GM12878 (cell line): ENCODE measurements around the gene DERL2. TPM values are rescaled to one million over a fixed set of nuclear protein-coding genes. Genes with fewer than 3 reads are reported as not detected.

ENCODE experiments used
- ATAC-seq: fragments of 200-7000 bp; cut with Tn5 transposase; 3 replicates; pipeline ENCODE4 v1.9.1; 2020; ENCODE audit warnings: mild to moderate bottlenecking, moderate library complexity
- BruUV-seq: library from RNA; stranded (reverse); fragments of 400-500 nt; replicated peaks from 2 replicates; lab custom pipeline; 2021; lab: Mats Ljungman, UMichigan
- CTCF ChIA-PET: fragments of 300-600 bp; sonication (Branson Sonifier 250); formaldehyde crosslinking; extraction: SDS; loops from one replicate; lab custom pipeline; 2021; ENCODE audit warnings: inconsistent platforms; lab: Yijun Ruan, JAX
- POLR2A ChIA-PET: fragments of 350-600 bp; formaldehyde crosslinking; extraction: SDS; loops from one replicate; lab custom pipeline; 2021; ENCODE audit warnings: inconsistent platforms; lab: Charles Lee
- RAD21 ChIA-PET: fragments of 300-600 bp; sonication (Branson Sonifier 250); formaldehyde crosslinking; loops from one replicate; lab custom pipeline; 2023; ENCODE audit warnings: antibody characterized with exemption; ENCODE audit not compliant: unreplicated experiment; lab: Charles Lee
- SMC1A ChIA-PET: fragments of 300-600 bp; sonication (Branson Sonifier 250); formaldehyde crosslinking; loops from one replicate; lab custom pipeline; 2023; ENCODE audit not compliant: unreplicated experiment, uncharacterized antibody; lab: Charles Lee
- DNase-seq: peaks from one replicate; pipeline ENCODE4 v3.0.0-alpha.2; 2011; ENCODE audit warnings: low read depth, low spot score
- FAIRE-seq: peaks from 3 replicates; lab custom pipeline; 2011; peaks lifted over from hg19 to GRCh38; lab: Jason Lieb, UNC
- H2AFZ ChIP-seq: 2 replicates; pipeline ENCODE4 v1.6.0; 2011; ENCODE audit warnings: low read depth, low read length, control low read depth; ENCODE audit not compliant: control insufficient read depth
- H3K27ac ChIP-seq: 2 replicates; pipeline ENCODE4 v1.5.1; 2011; ENCODE audit warnings: control low read depth; ENCODE audit not compliant: control insufficient read depth, insufficient read depth
- H3K27me3 ChIP-seq, 2 experiments: replicated peaks in 1 of 2; 2 replicates each; pipeline versions ENCODE4 v1.6.0 to v1.6.1; 2011; ENCODE audit warnings: low read length in 1 of 2; ENCODE audit not compliant: control insufficient read depth in 2 of 2, insufficient read depth in 2 of 2
- H3K36me3 ChIP-seq, 2 experiments: 2 replicates each; pipeline ENCODE4 v1.5.1; 2011; ENCODE audit warnings: low read length in 1 of 2; ENCODE audit not compliant: control insufficient read depth in 2 of 2, insufficient read depth in 2 of 2
- H3K4me1 ChIP-seq: 2 replicates; pipeline ENCODE4 v1.6.1; 2011; ENCODE audit warnings: mild to moderate bottlenecking, low read length, moderate library complexity, mixed read lengths; ENCODE audit not compliant: control insufficient read depth, insufficient read depth
- H3K4me2 ChIP-seq: 2 replicates; pipeline ENCODE4 v1.6.0; 2011; ENCODE audit warnings: control low read depth; ENCODE audit not compliant: control insufficient read depth, insufficient read depth
- H3K4me3 ChIP-seq: fragments of 200-600 bp; sonication (generic); 2 replicates; pipeline ENCODE4 v1.5.1; 2016
- H3K79me2 ChIP-seq: 2 replicates; pipeline ENCODE4 v1.6.0; 2011; ENCODE audit warnings: low read length; ENCODE audit not compliant: control insufficient read depth, insufficient read depth
- H3K9ac ChIP-seq: 2 replicates; pipeline ENCODE4 v1.8.0; 2011; ENCODE audit warnings: low read length, control low read depth, mixed read lengths; ENCODE audit not compliant: control insufficient read depth, insufficient read depth
- H3K9me3 ChIP-seq: replicated peaks from 3 replicates; pipeline ENCODE4 v1.5.1; 2011; ENCODE audit warnings: mild to moderate bottlenecking, low read length; ENCODE audit not compliant: control insufficient read depth, insufficient read depth
- H4K20me1 ChIP-seq: 2 replicates; pipeline ENCODE4 v1.6.0; 2011; ENCODE audit not compliant: control insufficient read depth, insufficient read depth
- CREB1 ChIP-seq: IDR thresholded peaks from 2 replicates; pipeline ENCODE4 v1.6.1; 2012; ENCODE audit warnings: low read depth, mild to moderate bottlenecking, inconsistent platforms
- E4F1 ChIP-seq: fragments of 450-650 bp; IDR thresholded peaks from 2 replicates; pipeline ENCODE4 v1.6.1; 2018; ENCODE audit warnings: borderline replicate concordance, mild to moderate bottlenecking; ENCODE audit not compliant: partially characterized antibody
- MAX ChIP-seq: IDR thresholded peaks from 2 replicates; pipeline ENCODE4 v1.6.1; 2012; ENCODE audit warnings: low read depth, low read length, improper control_type of control experiment
- NBN ChIP-seq: fragments of 450-650 bp; IDR thresholded peaks from 2 replicates; pipeline ENCODE4 v1.6.1; 2016
- PAX5 ChIP-seq: IDR thresholded peaks from 2 replicates; pipeline ENCODE4 v1.6.1; 2011; ENCODE audit warnings: low read depth, low read length, borderline replicate concordance
- POLR2A ChIP-seq: IDR thresholded peaks from 2 replicates; pipeline ENCODE4 v1.6.1; 2011; ENCODE audit warnings: low read depth, mild to moderate bottlenecking, low read length
- SRF ChIP-seq, 2 experiments: IDR thresholded peaks; 2 replicates each; pipeline ENCODE4 v1.6.1; 2011; ENCODE audit warnings: low read depth in 2 of 2, low read length in 2 of 2, mild to moderate bottlenecking in 1 of 2, moderate library complexity in 1 of 2
- USF2 ChIP-seq: IDR thresholded peaks from 2 replicates; pipeline ENCODE4 v1.6.1; 2011; ENCODE audit warnings: low read depth, low read length, improper control_type of control experiment, borderline replicate concordance
- ZNF217 ChIP-seq: fragments of 450-650 bp; IDR thresholded peaks from 2 replicates; pipeline ENCODE4 v1.6.1; 2017; ENCODE audit warnings: antibody characterized with exemption, mild to moderate bottlenecking
- WGBS: methylation state at CpG from one replicate; pipeline ENCODE4 v1.1.6; 2016; ENCODE audit warnings: low lambda C conversion rate; ENCODE audit not compliant: insufficient replicate concordance, insufficient coverage; ENCODE audit errors: missing lambda C conversion rate; 5-methylcytosine and 5-hydroxymethylcytosine counted together
- in situ Hi-C: fragments of 300-500 bp; cut with MboI; formaldehyde crosslinking; loops from 9 replicates; pipeline ENCODE4 v1.14.3; 2018; ENCODE audit warnings: mixed read lengths
- intact Hi-C: fragments of 100-400 bp; cut with micrococcal nuclease; formaldehyde crosslinking; loops from one replicate; pipeline ENCODE4 v1.14.2; 2022; ENCODE audit not compliant: unreplicated experiment
- polyA plus RNA-seq, 11 experiments: library from polyadenylated mRNA; depleted of rRNA in 4 of 11; unstranded in 6 of 11; stranded (reverse) in 5 of 11; fragments of >200 nt; fragmentation: Nextera tagmentation in 4 of 11; fragmentation: Illumina TruSeq in 1 of 11; extraction: Ambion mirVana in 4 of 11; extraction: Trizol in 1 of 11; gene quantifications; 1 replicate in 1 of 11; 2 replicates in 10 of 11; pipeline versions ENCODE4 v1.2.1 to v1.2.3, GENCODE V29; 2011 to 2016; ENCODE audit warnings: inconsistent platforms in 2 of 11, missing spikeins in 2 of 11, low read depth in 1 of 11
- total RNA-seq, 4 experiments: library from RNA; depleted of rRNA in 3 of 4; stranded (reverse); fragments of >200 nt in 3 of 4; fragmentation: Illumina TruSeq in 1 of 4; extraction: Trizol in 1 of 4; gene quantifications; 2 replicates each; pipeline versions ENCODE4 v1.2.1 to v1.2.3, GENCODE V29; 2013 to 2021

Gene DERL2
- total and polyA plus RNA-seq, 10 of the 15 experiments (the other 5 are each of a cell fraction or from before 2014, with no cell fraction given), result 40.5 to 236 (median 69.3) TPM

DNA sequence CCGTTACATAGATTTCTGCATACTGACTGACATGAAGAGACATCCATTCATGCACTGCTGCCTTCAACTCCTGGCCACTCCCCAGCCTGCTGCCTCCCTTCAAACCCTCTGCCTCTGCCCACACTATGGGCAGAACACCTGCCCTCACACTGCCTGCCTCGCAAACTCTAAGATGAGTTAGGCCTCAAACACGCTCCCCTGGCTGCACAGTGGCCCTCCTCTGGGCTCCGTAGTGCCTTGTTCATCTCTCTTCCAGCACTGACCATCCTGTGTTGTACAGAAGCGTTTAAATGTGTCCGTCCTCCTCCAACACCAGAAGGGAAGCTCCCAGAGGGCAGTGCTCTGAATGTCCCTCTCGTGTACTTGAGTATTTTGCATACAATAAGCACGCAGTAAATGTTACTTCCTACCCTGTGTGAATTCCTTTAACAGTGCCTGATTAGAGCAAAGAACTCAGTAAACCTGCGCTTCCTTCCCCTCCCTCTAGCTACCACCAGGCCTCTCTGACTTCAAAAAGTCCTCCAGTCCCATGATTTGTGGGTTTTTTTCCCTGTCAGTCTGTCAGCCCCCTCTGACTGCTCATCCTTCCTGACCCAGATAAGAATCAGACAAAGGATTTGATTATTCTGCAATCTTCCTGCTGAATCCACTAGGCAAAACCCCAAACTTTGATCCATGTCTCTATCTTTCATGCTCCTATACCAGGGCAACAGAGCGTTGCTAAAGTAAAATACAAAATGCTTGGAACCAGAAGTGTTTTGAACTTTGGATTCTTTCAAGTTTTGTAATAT, 21.1 kb downstream of the DERL2 start:
- POLR2A ChIA-PET, result interaction anchor here (0.9 kb wide), 1 partner anchor 21 kb away, joined by 3 read pairs; the partner anchor contains the start of genes DERL2 and MIS12
- CTCF ChIA-PET, result no interaction called here

DNA sequence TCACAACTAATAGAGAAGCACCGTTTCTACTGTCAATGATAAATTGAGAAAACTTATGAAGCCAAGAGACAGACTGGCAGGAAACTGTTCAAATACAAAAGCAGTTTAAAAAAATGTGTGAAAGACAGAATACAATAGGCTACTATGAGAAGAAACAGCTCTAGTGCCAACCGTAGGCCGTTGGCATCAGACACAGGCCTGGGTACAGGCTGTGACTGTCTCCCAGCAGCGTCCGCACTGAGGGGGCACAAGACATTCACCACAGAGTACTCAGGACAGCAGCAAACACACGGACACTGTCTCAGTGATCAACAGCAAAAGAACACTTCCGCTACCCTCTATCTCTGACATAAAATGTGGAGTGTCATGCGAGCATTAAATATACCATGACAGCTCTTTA, 39.2 kb downstream of the DERL2 start:
- BruUV-seq, result no TSS peak
- ChIA-PET RAD21 (no interaction called here), CTCF (no interaction called here), SMC1A (interaction anchor here (2.8 kb wide), 1 partner anchor 10 kb away, joined by 7 read pairs; no protein-coding TSS in a partner anchor), POLR2A (no interaction called here)
- no peaks in the 10 kb centered on the region for H3K4me1 ChIP-seq
- H3K9me3 ChIP-seq, result no peaks in the 10 kb centered on the region
- H3K9ac ChIP-seq, result no peak overlapping the region
- no peak overlapping the region for H3K4me2 ChIP-seq
- intact Hi-C loops (no loop called here), in situ Hi-C loops (no loop called here)
- H3K4me3 ChIP-seq, result no peak overlapping the region
- H4K20me1 ChIP-seq, result no peaks in the 10 kb centered on the region
- no peak overlapping the region for H2AFZ ChIP-seq
- no peaks in the 10 kb centered on the region; the same call in 1 of the 2 replicates for H3K79me2 ChIP-seq
- ATAC-seq (no peak), DNase-seq (no peak), FAIRE-seq (no peak)
- 95% methylated on average over 8 of the region's 8 CpGs for WGBS
- H3K36me3 ChIP-seq, result peaks cover 20 to 28% of the 10 kb centered on the region in 2 experiments
- H3K27me3 ChIP-seq, result no peaks in the 10 kb centered on the region
- no peak overlapping the region for H3K27ac ChIP-seq
- TF ChIP-seq USF2 (no peak), MAX (no peak), ZNF217 (no peak), CREB1 (no peak), PAX5 (no peak), E4F1 (no peak), POLR2A (no peak)

More for the DNA sequence above, 21.1 kb downstream of the DERL2 start:
- intact Hi-C loops, result no loop called here
- 0 out of 2 replicates have a peak overlapping the region, but pooled peaks have one; percentile 18 for H3K4me3 ChIP-seq
- peaks cover 60% of the 10 kb centered on the region for H3K79me2 ChIP-seq
- no peak for ATAC-seq
- no peak overlapping the region for H3K27ac ChIP-seq
- FAIRE-seq, result no peak
- no peak for DNase-seq
- no peaks in the 10 kb centered on the region for H3K4me1 ChIP-seq
- no peaks in the 10 kb centered on the region for H3K9me3 ChIP-seq
- BruUV-seq, result no TSS peak
- no peak overlapping the region for H3K4me2 ChIP-seq
- WGBS, result 90% methylated on average over 10 of the region's 10 CpGs
- in situ Hi-C loops, result no loop called here
- no peaks in the 10 kb centered on the region for H4K20me1 ChIP-seq
- TF ChIP-seq SRF (IDR thresholded peaks at IDR 0.05; ENCODE audit: low read depth in 2 of 2, low read length in 2 of 2) (no peak), NBN (no peak)
- TF ChIP-seq, all 136 proteins: peak for 0
- Histone ChIP-seq H3K36me3 (peaks cover 5 to 6% of the 10 kb centered on the region in 2 experiments; a peak in 3 of 4 replicates), H3K27me3 (no peaks in the 10 kb centered on the region), H3K9ac (no peak overlapping the region), H2AFZ (no peak overlapping the region)
- ChIA-PET SMC1A (no interaction called here), RAD21 (interaction anchor here (1.4 kb wide), 1 partner anchor 227 kb away, joined by 3 read pairs; no protein-coding TSS in a partner anchor)
